Measurements from ENCODE around the gene IGLON5. TPM values are rescaled to one million over a fixed set of nuclear protein-coding genes. Genes with fewer than 3 reads are reported as not detected.

IGLON5 gene
- total and polyA plus RNA-seq, 12 donors = 0.14 to 0.19 TPM; not detected in 10

GRCh38 chr19:51294977-51295375 lies 16.5 kb upstream of the IGLON5 start:
- no peaks in the 10 kb centered on the region for H3K9me3 ChIP-seq
- no peaks in the 10 kb centered on the region for H3K36me3 ChIP-seq
- 48 to 49% methylated on average over 12 of the region's 12 CpGs for WGBS, 2 donors
- peaks cover 0 to 54% (median 35%) of the 10 kb centered on the region in 7 donors for H3K27me3 ChIP-seq
- intact Hi-C loops (cut with DNase I) = no loop called here
- DNase-seq (no peak), ATAC-seq (no peak)
- no peak overlapping the region for H3K27ac ChIP-seq
- no peak overlapping the region for H3K4me3 ChIP-seq
- H3K4me1 ChIP-seq = no peaks in the 10 kb centered on the region
- TF ChIP-seq CTCF (IDR thresholded peaks at IDR 0.05) = no peak

- 40% methylated on average over 15 of the region's 15 CpGs for WGBS, 2 donors
- no peaks in the 10 kb centered on the region for H3K9me3 ChIP-seq
- no peaks in the 10 kb centered on the region for H3K36me3 ChIP-seq
- peaks cover 0 to 60% (median 36%) of the 10 kb centered on the region in 7 donors for H3K27me3 ChIP-seq
- no peaks in the 10 kb centered on the region for H3K4me1 ChIP-seq
- H3K27ac ChIP-seq = no peak overlapping the region
- no peak for TF ChIP-seq CTCF (IDR thresholded peaks at IDR 0.05)
- ATAC-seq (no peak), DNase-seq (no peak)
- intact Hi-C loops (cut with DNase I) = no loop called here
- no peak overlapping the region for H3K4me3 ChIP-seq
These were observed 15.9 kb upstream of the IGLON5 start for GRCh38 chr19:51295382-51296126.

- TF ChIP-seq CTCF (IDR thresholded peaks at IDR 0.05) = peak in 1 of 9 donors; percentile 13
- ATAC-seq (no peak), DNase-seq (no peak)
- 48 to 49% methylated on average over 9 of the region's 9 CpGs for WGBS, 2 donors
- Histone ChIP-seq H3K9me3 (peaks cover 0 to under 1% (median 0%) of the 10 kb centered on the region in 11 donors), H3K27me3 (peaks cover 0 to 63% (median 36%) of the 10 kb centered on the region in 7 donors), H3K4me1 (no peaks in the 10 kb centered on the region), H3K36me3 (no peaks in the 10 kb centered on the region), H3K4me3 (no peak overlapping the region), H3K27ac (no peak overlapping the region)
- intact Hi-C loops (cut with DNase I) = no loop called here
These were observed 14.9 kb upstream of the IGLON5 start for GRCh38 chr19:51296336-51297093.

GRCh38 chr19:51297406-51297805 lies 14.0 kb upstream of the IGLON5 start:
- TF ChIP-seq CTCF (IDR thresholded peaks at IDR 0.05) = no peak
- DNase-seq (no peak), ATAC-seq (no peak)
- Histone ChIP-seq H3K27ac (no peak overlapping the region), H3K27me3 (peaks cover 0 to 63% (median 36%) of the 10 kb centered on the region in 7 donors), H3K4me3 (no peak overlapping the region), H3K9me3 (peaks cover 0 to 9% (median 0%) of the 10 kb centered on the region in 11 donors), H3K36me3 (no peaks in the 10 kb centered on the region), H3K4me1 (no peaks in the 10 kb centered on the region)
- WGBS, 2 donors = 73 to 80% methylated on average over 5 of the region's 5 CpGs
- intact Hi-C loops (cut with DNase I) = no loop called here
